Mesodermal cell (in vitro differentiated cells): Measurements from ENCODE around the gene CHRM5.
"Not testable (repeated sequence)": the region's sequence is repeated elsewhere in the genome, so short reads cannot be mapped to it uniquely, and the experiment has no call there.

Experiments used
- H3K27ac ChIP-seq: 2 replicates; pipeline ENCODE4 v1.7.0; 2013; ENCODE audit warnings: mild to moderate bottlenecking, low read depth, low read length, moderate library complexity; ENCODE audit not compliant: severe bottlenecking
- H3K36me3 ChIP-seq: 2 replicates; pipeline ENCODE4 v1.7.1; 2013; ENCODE audit warnings: mild to moderate bottlenecking, low read length, moderate library complexity; ENCODE audit not compliant: control insufficient read depth, insufficient read depth
- H3K4me1 ChIP-seq: one replicate; pipeline ENCODE4 v1.7.1; 2013; ENCODE audit warnings: mild to moderate bottlenecking, low read length; ENCODE audit not compliant: insufficient read depth, control insufficient read depth, poor library complexity, severe bottlenecking
- H3K4me3 ChIP-seq: 2 replicates; pipeline ENCODE4 v1.7.0; 2013; ENCODE audit warnings: low read length, control low read depth, mild to moderate bottlenecking; ENCODE audit not compliant: insufficient read depth, poor library complexity, severe bottlenecking; ENCODE audit errors: extremely low read depth
- H3K9me3 ChIP-seq: 2 replicates; pipeline ENCODE4 v1.7.1; 2013; ENCODE audit warnings: mild to moderate bottlenecking, low read length, moderate library complexity; ENCODE audit not compliant: control insufficient read depth
- WGBS, 2 experiments: methylation state at CpG; one replicate each; pipeline ENCODE4 v1.1.5; 2013; ENCODE audit warnings: missing lambda C conversion rate in 2 of 2; ENCODE audit not compliant: insufficient coverage in 2 of 2; 5-methylcytosine and 5-hydroxymethylcytosine counted together

Gene CHRM5

DNA sequence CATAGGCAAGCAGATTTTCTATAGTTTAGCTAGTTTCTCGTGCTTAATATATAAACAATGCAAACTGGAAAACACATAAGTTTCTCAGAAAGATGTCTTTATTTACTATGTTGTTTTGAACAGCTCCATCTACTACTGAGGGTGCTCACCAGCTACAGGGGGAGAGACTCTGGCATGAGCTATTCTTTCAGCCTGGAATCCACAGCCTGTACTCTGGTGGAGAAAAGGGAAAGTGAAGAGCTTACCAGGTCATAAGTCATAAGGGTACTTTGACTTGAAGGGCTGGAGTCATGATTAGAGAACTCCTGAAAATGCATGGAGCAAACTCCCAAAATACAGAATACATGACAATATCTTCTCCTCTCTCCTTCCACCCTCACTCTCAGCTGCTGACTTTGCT lies 75.1 kb downstream of the CHRM5 start:
- no peaks in the 10 kb centered on the region for H3K36me3 ChIP-seq
- no CpG with 5 or more reads among the region's 1 CpG for WGBS, 2 experiments

DNA sequence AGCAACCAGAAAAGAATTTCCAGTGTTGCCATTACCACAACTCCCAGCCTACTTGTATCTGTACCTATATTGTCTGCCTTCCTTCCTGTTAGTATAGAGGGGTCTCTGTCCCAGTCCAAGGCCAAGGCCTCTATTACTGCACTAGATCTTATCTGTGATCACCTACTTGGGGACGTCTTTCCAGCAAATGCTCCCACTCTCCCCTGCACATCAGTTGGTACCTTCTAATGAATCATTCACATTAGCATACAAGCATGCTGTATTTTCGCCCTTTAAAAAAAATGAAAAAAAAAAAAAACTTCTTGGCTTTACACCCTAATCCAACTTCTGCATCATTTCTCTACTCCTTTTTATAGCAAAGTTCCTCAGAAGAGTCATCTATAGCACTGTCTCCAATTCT lies 75.5 kb downstream of the CHRM5 start:
- Histone ChIP-seq H3K4me1 (peaks cover 29% of the 10 kb centered on the region), H3K4me3 (no peak overlapping the region), H3K27ac (no peak overlapping the region), H3K36me3 (no peaks in the 10 kb centered on the region), H3K9me3 (no peaks in the 10 kb centered on the region)
- WGBS, 2 experiments = 92 to 97% methylated on average over 2 of the region's 2 CpGs

More for the DNA sequence above, 75.1 kb downstream of the CHRM5 start:
- H3K4me1 ChIP-seq = peaks cover 25% of the 10 kb centered on the region
- H3K9me3 ChIP-seq = no peaks in the 10 kb centered on the region
- no peak overlapping the region for H3K4me3 ChIP-seq
- no peak overlapping the region for H3K27ac ChIP-seq

DNA sequence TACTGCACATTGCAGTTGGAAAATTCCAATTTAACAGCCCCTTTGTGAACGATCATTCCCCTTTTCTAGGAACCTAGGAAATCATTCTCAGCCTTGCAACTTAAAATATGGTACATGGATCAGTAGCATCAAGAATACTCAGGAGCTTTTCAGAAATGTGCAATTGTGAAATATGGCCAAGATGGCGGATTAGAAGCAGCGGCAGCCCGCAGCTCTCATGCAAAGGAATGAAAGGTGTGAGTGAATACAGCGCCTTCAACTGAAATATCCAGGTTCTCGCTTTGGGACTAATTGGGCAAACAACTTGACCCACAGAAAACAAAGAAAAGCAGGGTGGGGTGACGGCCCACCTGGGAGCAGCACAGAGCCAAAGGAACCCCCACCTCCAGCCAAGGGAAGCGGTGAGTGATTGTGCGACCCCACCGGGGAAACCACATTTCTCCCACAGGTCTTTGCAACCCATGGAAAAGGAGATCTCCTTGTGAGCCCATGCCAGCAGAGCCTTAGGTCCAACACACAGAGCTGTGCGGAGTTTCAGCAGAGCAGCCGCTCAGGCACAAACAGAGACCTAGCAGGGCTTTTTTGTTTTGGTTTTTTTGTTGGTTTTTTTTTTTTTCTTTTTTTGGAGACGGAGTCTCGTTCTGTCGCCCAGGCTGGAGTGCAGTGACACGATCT lies 78.3 kb downstream of the CHRM5 start:
- Histone ChIP-seq H3K4me1 (peaks cover 27% of the 10 kb centered on the region), H3K36me3 (no peaks in the 10 kb centered on the region), H3K27ac (no peak overlapping the region), H3K4me3 (no peak overlapping the region), H3K9me3 (peaks cover 9% of the 10 kb centered on the region)
- WGBS, 2 experiments = 96 to 98% methylated on average over 6 to 11 of the region's 16 CpGs

DNA sequence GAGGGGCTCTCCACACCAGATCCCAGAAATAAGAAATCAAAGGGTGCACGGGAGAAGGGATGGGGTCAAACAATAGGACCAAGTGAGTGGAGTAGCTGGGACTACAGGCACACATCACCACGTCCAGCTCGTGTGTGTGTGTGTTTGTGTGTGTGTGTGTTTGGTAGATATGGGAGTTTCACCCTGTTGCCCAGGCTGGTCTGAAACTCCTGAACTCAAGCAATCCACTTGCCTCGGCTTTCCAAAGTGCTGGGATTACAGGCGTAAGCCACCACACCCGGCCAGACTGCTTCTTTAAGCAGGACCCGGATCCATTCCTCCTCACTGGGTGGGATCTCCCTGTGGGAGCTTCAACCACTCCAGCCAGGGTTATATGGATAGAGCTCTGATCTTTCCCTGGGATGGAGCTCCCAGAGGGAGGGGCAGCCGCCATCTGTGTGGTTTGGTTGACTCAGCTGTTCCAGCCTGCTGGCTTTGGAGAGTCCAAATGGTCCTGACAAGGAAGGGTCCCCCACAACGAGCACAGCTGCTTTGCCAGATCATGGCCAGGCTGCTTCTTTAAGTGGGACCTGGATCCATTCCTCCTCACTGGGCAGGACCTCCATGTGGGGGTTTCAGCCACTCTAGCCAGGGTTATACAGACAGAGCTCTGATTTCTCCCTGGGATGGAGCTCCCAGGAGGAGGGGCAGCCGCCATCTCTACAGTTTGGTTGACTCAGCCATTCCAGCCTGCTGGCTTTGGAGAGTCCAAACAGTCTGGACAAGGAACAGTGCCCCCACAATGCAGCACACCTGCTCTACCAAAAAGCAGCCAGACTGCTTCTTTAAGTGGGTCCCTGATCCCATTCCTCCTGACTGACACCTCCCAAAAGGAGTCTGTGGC lies 79.8 kb downstream of the CHRM5 start:
- Histone ChIP-seq H3K36me3 (no peaks in the 10 kb centered on the region), H3K9me3 (peaks cover 13% of the 10 kb centered on the region), H3K27ac (peak overlapping the region; percentile 82), H3K4me1 (peaks cover 27% of the 10 kb centered on the region), H3K4me3 (no peak overlapping the region)
- 93 to 94% methylated on average over 9 to 10 of the region's 10 CpGs for WGBS, 2 experiments

DNA sequence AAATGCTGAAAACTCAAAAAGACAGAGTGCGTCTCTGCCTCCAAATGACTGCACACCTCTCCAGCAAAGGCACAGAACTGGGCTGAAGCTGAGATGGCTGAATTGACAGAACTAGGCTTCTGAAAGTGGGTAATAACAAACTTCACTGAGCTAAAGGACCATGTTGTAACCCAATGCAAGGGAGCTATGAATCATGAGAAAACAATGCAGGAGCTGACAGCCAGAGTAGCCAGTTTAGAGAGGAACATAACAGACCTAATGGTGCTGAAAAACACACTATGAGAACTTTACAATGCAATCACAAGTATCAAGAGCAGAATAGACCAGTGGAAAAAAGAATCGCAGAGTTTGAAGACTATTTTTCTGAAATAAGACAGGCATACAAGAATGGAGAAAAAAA lies 80.8 kb downstream of the CHRM5 start:
- WGBS, 2 experiments = 80 to 100% methylated on average over 1 to 2 of the region's 2 CpGs
- Histone ChIP-seq H3K4me1 (peaks cover 23% of the 10 kb centered on the region), H3K27ac (peak overlapping the region; percentile 0), H3K4me3 (no peak overlapping the region), H3K9me3 (peaks cover 17% of the 10 kb centered on the region), H3K36me3 (no peaks in the 10 kb centered on the region)

DNA sequence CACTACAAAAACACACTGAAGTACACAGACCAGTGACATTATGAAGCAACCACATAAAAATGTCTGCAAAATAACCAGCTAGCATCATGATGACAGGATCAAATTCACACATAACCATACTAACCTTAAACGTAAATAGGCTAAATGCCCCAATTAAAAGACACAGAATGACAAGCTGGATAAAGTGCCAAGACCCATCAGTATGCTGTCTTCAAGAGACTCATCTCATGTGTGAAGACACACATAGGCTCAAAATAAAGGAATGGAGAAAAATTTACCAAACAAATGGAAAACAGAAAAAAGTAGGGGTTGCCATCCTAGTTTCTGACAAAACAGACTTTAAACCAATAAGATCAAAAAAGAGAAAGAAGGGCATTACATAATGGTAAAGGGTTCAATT lies 82.1 kb downstream of the CHRM5 start:
- Histone ChIP-seq H3K4me1 (peaks cover 23% of the 10 kb centered on the region), H3K9me3 (peaks cover 17% of the 10 kb centered on the region)
- H3K36me3 ChIP-seq, H3K27ac ChIP-seq, H3K4me3 ChIP-seq: not testable (repeated sequence)
- 100% methylated on average over 1 of the region's 1 CpG; no CpG with 5 or more reads in 1 of the 2 experiments for WGBS, 2 experiments

DNA sequence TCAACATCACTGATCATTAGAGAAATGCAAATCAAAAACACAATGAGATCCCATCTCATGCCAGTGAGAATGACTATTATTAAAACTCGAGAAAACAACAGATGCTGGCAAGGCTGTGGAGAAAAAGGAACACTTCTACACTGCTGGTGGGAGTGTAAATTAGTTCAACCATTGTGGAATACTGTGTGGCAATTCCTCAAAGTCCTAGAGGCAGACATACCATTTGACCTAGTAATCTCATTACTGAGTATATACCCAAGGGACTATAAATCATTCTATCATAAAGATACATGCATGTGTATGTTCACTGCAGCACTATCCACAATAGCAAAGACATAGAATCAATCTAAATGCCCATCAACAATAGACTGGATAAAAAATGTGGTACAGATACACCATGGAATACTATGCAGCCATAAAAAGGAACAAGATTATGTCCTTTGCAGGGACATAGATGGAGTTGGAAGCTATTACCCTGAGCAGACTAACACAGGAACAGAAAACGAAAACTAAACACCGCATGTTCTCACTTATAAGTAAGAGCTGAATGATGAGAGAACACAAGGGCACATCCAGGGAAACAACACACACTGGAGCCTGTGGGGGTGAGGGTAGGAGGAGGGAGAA lies 85.9 kb downstream of the CHRM5 start:
- Histone ChIP-seq H3K36me3 (no peaks in the 10 kb centered on the region), H3K27ac (no peak overlapping the region), H3K4me3 (no peak overlapping the region), H3K4me1 (no peaks in the 10 kb centered on the region), H3K9me3 (peaks cover 17% of the 10 kb centered on the region)
- 73% methylated on average over 3 of the region's 3 CpGs; no CpG with 5 or more reads in 1 of the 2 experiments for WGBS, 2 experiments

DNA sequence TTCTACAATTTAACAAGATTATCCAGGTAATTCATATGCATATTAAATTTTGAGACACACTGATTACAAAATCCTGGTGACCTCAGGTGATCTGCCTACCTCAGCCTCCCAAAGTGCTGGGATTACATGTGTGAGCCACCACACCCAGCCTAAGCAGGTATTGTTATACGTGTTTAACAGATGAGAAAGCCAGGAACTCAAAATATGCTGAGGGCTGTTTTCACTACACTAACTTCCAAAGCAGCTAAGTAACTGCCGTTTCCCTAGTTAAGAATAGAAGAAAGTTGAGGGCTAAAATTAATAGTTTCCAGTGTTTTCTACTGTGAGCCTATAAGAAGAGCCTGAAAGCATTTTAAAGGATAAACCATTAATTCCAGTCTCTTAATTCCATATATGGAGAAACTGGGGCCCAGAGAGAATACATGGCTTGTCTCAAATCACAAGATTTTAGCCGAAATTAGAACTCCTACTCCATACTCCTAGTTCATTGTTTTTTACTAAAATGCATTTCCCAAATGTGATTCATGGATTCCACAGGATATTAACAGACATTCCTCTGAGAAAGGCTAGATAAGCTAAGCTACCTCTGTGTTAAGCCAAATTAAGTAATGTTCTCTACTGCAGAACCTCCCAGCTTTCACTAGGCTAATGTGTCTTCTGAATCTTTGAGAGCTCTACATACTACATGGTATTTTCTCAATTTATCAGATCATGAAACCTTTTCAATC lies 87.7 kb downstream of the CHRM5 start:
- H3K4me3 ChIP-seq = no peak overlapping the region
- no peaks in the 10 kb centered on the region for H3K36me3 ChIP-seq
- H3K4me1 ChIP-seq = no peaks in the 10 kb centered on the region
- WGBS, 2 experiments = 83 to 100% methylated on average over 1 of the region's 3 CpGs
- H3K9me3 ChIP-seq = peaks cover 13% of the 10 kb centered on the region
- H3K27ac ChIP-seq = peak overlapping the region; percentile 68

DNA sequence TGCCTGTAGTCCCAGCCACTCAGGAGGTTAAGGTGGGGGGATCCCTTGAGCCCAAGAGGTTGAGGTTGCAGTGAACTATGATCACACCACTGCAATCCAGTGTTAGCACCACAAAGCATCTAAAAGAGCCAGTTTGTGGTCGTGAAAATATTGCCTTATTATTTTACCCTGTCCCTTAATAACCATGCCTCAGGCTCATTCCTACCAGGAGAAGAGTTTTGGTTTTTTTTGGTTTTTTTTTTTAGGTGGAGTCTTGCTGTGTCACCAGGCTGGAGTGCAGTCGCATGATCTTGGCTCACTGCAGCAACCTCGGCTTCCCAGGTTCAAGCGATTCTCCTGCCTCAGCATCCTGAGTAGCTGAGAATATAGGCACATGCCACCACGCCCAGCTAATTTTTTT lies 88.6 kb downstream of the CHRM5 start:
- Histone ChIP-seq H3K27ac (peak overlapping the region; percentile 10), H3K4me3 (no peak overlapping the region)

DNA sequence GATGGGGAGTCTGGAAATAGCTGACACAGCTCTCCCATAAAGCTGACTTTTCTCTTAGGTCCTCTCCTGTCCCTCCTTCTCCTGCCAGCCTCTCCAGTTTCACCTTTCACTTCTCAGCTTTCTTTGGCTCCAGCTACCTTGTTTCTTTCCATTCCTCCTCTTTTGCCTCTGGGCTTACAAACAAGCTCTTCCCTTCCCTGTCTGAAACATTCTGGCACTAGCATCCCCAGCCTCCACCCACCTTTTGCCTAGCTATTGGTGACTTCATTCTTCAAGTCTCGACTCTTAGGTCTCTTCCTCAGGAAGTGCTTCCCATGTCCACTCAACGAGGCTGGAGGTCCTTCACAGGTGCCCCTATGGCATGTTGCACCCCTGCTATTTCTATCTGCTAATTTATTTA lies 91.2 kb downstream of the CHRM5 start:
- 74 to 82% methylated on average over 1 to 2 of the region's 2 CpGs for WGBS, 2 experiments
- no peaks in the 10 kb centered on the region for H3K9me3 ChIP-seq
- H3K27ac ChIP-seq = no peak overlapping the region
- no peak overlapping the region for H3K4me3 ChIP-seq
- H3K36me3 ChIP-seq = no peaks in the 10 kb centered on the region
- H3K4me1 ChIP-seq = no peaks in the 10 kb centered on the region

More for the DNA sequence above, 88.6 kb downstream of the CHRM5 start:
- 87 to 91% methylated on average over 3 of the region's 5 CpGs for WGBS, 2 experiments
- Histone ChIP-seq H3K4me1 (no peaks in the 10 kb centered on the region), H3K36me3 (no peaks in the 10 kb centered on the region), H3K9me3 (peaks cover 5% of the 10 kb centered on the region)
